ENCODE results near the gene TERT.
"Not testable (repeated sequence)": the region's sequence is repeated elsewhere in the genome, so short reads cannot be mapped to it uniquely, and the experiment has no call there.

DNA sequence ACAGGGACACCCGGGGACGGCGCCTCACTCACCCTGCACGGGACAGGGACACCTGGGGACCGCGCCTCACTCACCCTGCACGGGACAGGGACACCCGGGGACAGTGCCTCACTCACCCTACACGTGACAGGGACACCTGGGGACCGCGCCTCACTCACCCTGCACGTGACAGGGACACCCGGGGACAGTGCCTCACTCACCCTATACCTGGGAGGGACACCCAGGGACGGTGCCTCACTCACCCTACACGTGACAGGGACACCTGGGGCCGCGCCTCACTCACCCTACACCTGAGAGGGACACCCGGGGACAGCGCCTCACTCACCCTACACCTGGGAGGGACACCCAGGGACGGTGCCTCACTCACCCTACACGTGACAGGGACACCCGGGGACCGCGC is 3.9 kb downstream of the TERT start:
- TF ChIP-seq, protein P1, sequence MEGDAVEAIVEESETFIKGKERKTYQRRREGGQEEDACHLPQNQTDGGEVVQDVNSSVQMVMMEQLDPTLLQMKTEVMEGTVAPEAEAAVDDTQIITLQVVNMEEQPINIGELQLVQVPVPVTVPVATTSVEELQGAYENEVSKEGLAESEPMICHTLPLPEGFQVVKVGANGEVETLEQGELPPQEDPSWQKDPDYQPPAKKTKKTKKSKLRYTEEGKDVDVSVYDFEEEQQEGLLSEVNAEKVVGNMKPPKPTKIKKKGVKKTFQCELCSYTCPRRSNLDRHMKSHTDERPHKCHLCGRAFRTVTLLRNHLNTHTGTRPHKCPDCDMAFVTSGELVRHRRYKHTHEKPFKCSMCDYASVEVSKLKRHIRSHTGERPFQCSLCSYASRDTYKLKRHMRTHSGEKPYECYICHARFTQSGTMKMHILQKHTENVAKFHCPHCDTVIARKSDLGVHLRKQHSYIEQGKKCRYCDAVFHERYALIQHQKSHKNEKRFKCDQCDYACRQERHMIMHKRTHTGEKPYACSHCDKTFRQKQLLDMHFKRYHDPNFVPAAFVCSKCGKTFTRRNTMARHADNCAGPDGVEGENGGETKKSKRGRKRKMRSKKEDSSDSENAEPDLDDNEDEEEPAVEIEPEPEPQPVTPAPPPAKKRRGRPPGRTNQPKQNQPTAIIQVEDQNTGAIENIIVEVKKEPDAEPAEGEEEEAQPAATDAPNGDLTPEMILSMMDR (IDR thresholded peaks at IDR 0.05), result not testable (repeated sequence)
- TF ChIP-seq POLR2A (IDR thresholded peaks at IDR 0.05), result not testable (repeated sequence)
